ENCODE results near the gene VPS16.

VPS16 gene

GRCh38 chr20:2903686-2904085 lies 63.1 kb downstream of the VPS16 start:
- no peak for DNase-seq

GRCh38 chr20:2907519-2907918 lies 67.0 kb downstream of the VPS16 start:
- DNase-seq: no peak

GRCh38 chr20:2909953-2910352 lies 69.4 kb downstream of the VPS16 start:
- DNase-seq: no peak

GRCh38 chr20:2911200-2911599 lies 70.7 kb downstream of the VPS16 start:
- DNase-seq: no peak

GRCh38 chr20:2914160-2914559 lies 73.6 kb downstream of the VPS16 start:
- DNase-seq: no peak

All from CD4-positive, alpha-beta T cell treated with Interleukin-15 for 1 hour (primary cell).